HepG2 (cell line): ENCODE results near the gene THAP2. TPM values are rescaled to one million over a fixed set of nuclear protein-coding genes. Genes with fewer than 3 reads are reported as not detected.

Experiments used
- ARNTL ChIP-seq: sonication (generic); formaldehyde crosslinking; IDR thresholded peaks from 2 replicates; pipeline ENCODE4 v1.4.0; 2020; ENCODE audit warnings: mild to moderate bottlenecking, missing genetic modification reagents
- GMEB1 ChIP-seq: sonication (generic); formaldehyde crosslinking; IDR thresholded peaks from 2 replicates; pipeline ENCODE4 v1.5.1; 2020; ENCODE audit warnings: missing genetic modification reagents, mild to moderate bottlenecking, borderline replicate concordance
- HNF1A ChIP-seq, 2 experiments: sonication (generic) in 1 of 2; formaldehyde crosslinking in 1 of 2; IDR thresholded peaks; 2 replicates each; pipeline versions ENCODE4 v1.4.0 to v1.6.1; 2016 to 2020; ENCODE audit warnings: borderline replicate concordance in 1 of 2, low read depth in 1 of 2, mild to moderate bottlenecking in 1 of 2, missing genetic modification reagents in 1 of 2
- HOXA7 ChIP-seq: sonication (generic); formaldehyde crosslinking; IDR thresholded peaks from 2 replicates; pipeline ENCODE4 v1.8.1; 2022; ENCODE audit warnings: mild to moderate bottlenecking, missing genetic modification reagents, moderate library complexity
- NR2C2 ChIP-seq: sonication (generic); formaldehyde crosslinking; IDR thresholded peaks from 2 replicates; pipeline ENCODE4 v1.4.0; 2020; ENCODE audit warnings: missing genetic modification reagents, mild to moderate bottlenecking, moderate library complexity, borderline replicate concordance
- POGK ChIP-seq: sonication (generic); formaldehyde crosslinking; conservative IDR thresholded peaks from 2 replicates; pipeline ENCODE4 v1.8.0; 2022; ENCODE audit warnings: mild to moderate bottlenecking, moderate library complexity, missing genetic modification reagents
- RXRB ChIP-seq: IDR thresholded peaks from 2 replicates; pipeline ENCODE4 v1.6.1; 2016; ENCODE audit warnings: borderline replicate concordance, missing genetic modification reagents, missing compliant biosample characterization
- SIN3B ChIP-seq: fragments of 150-350 bp; IDR thresholded peaks from 2 replicates; pipeline ENCODE4 v1.6.1; 2014; ENCODE audit warnings: low read length
- SMC3 ChIP-seq: IDR thresholded peaks from 2 replicates; pipeline ENCODE4 v1.6.1; 2011; ENCODE audit warnings: low read length, improper control_type of control experiment
- SNRNP70 ChIP-seq: fragments of 200-400 bp; formaldehyde crosslinking; IDR thresholded peaks from 2 replicates; pipeline ENCODE4 v1.6.1; 2017; ENCODE audit warnings: mild to moderate bottlenecking, low read depth, low read length, moderate library complexity
- ZNF101 ChIP-seq: sonication (generic); formaldehyde crosslinking; IDR thresholded peaks from 2 replicates; pipeline ENCODE4 v1.4.0; 2020; ENCODE audit warnings: mild to moderate bottlenecking, low read depth, missing genetic modification reagents, borderline replicate concordance
- ZNF180 ChIP-seq: sonication (generic); formaldehyde crosslinking; IDR thresholded peaks from 2 replicates; pipeline ENCODE4 v1.4.0; 2020; ENCODE audit warnings: low read depth, missing genetic modification reagents, borderline replicate concordance
- ZNF232 ChIP-seq: sonication (generic); formaldehyde crosslinking; IDR thresholded peaks from 2 replicates; pipeline ENCODE4 v1.4.0; 2020; ENCODE audit warnings: missing genetic modification reagents, borderline replicate concordance
- ZNF263 ChIP-seq: sonication (generic); formaldehyde crosslinking; IDR thresholded peaks from 2 replicates; pipeline ENCODE4 v1.4.0; 2020; ENCODE audit warnings: missing genetic modification reagents
- ZNF30 ChIP-seq: sonication (generic); formaldehyde crosslinking; IDR thresholded peaks from 2 replicates; pipeline ENCODE4 v1.5.0; 2020; ENCODE audit warnings: mild to moderate bottlenecking, missing genetic modification reagents
- ZNF468 ChIP-seq: sonication (generic); formaldehyde crosslinking; IDR thresholded peaks from 2 replicates; pipeline ENCODE4 v1.8.0; 2022; ENCODE audit warnings: mild to moderate bottlenecking, moderate library complexity, missing genetic modification reagents
- ZNF543 ChIP-seq: sonication (generic); formaldehyde crosslinking; IDR thresholded peaks from 2 replicates; pipeline ENCODE4 v1.4.0; 2020; ENCODE audit warnings: mild to moderate bottlenecking, missing genetic modification reagents
- ZNF614 ChIP-seq: IDR thresholded peaks from 2 replicates; pipeline ENCODE4 v1.6.1; 2018; ENCODE audit warnings: missing biosample characterization, missing genetic modification reagents, inconsistent platforms, borderline replicate concordance
- ZNF644 ChIP-seq: IDR thresholded peaks from 2 replicates; pipeline ENCODE4 v1.6.1; 2016; ENCODE audit warnings: low read depth
- polyA plus RNA-seq, 8 experiments: library from polyadenylated mRNA; depleted of rRNA in 3 of 8; stranded (reverse) in 7 of 8; unstranded in 1 of 8; fragments of >200 nt; fragmentation: Illumina TruSeq in 4 of 8; extraction: Trizol in 4 of 8; gene quantifications; 2 replicates each; pipeline versions ENCODE4 v1.2.1 to v1.2.3, GENCODE V29; 2011 to 2016; ENCODE audit warnings: low read depth in 4 of 8, missing spikeins in 1 of 8, mixed read lengths in 1 of 8; ENCODE audit not compliant: insufficient read depth in 1 of 8
- total RNA-seq, 5 experiments: library from RNA; depleted of rRNA; stranded (reverse); fragments of >200 nt; fragmentation: Illumina TruSeq; extraction: Trizol; gene quantifications; 2 replicates each; pipeline ENCODE4 v1.2.3, GENCODE V29; 2016; ENCODE audit warnings: low read depth in 1 of 5
- TF ChIP-seq, protein P1 (sequence below): sonication (generic); formaldehyde crosslinking; IDR thresholded peaks from 2 replicates; pipeline ENCODE4 v1.4.0; 2020; ENCODE audit warnings: mild to moderate bottlenecking, missing genetic modification reagents
- TF ChIP-seq, protein P2 (sequence below): sonication (generic); formaldehyde crosslinking; IDR thresholded peaks from 2 replicates; pipeline ENCODE4 v1.4.0; 2020; ENCODE audit warnings: missing genetic modification reagents

THAP2 gene
- total and polyA plus RNA-seq, 2 of the 13 experiments (the other 11 are each of a cell fraction or from before 2014, with no cell fraction given) = 5.2 to 6.2 TPM

GRCh38 chr12:71662849-71663560, 1.1 kb upstream of the THAP2 start (continued):
- no peak for TF ChIP-seq ZNF101 (CRISPR knock-in tag)
- no peak for TF ChIP-seq ZNF614 (CRISPR knock-in tag)
- no peak for TF ChIP-seq GMEB1 (CRISPR knock-in tag)
- no peak for TF ChIP-seq SNRNP70
- TF ChIP-seq ZNF180 = no peak
- TF ChIP-seq SMC3 = no peak
- no peak for TF ChIP-seq HNF1A (IDR thresholded peaks at IDR 0.05; ENCODE audit: low read depth)
- no peak for TF ChIP-seq HNF1A (CRISPR knock-in tag; IDR thresholded peaks at IDR 0.05; ENCODE audit: borderline replicate concordance)
- TF ChIP-seq ARNTL = no peak
- no peak for TF ChIP-seq ZNF30
- TF ChIP-seq ZNF644 (CRISPR knock-in tag) = no peak
- TF ChIP-seq HOXA7 (CRISPR knock-in tag) = no peak
- TF ChIP-seq ZNF543 (CRISPR knock-in tag) = 0 out of 2 replicates have a peak, but pooled peaks have one; percentile 17
- no peak for TF ChIP-seq RXRB
- no peak for TF ChIP-seq ZNF468 (CRISPR knock-in tag)
- 0 out of 2 replicates have a peak, but pooled peaks have one; percentile 35 for TF ChIP-seq POGK
- TF ChIP-seq, protein P1, sequence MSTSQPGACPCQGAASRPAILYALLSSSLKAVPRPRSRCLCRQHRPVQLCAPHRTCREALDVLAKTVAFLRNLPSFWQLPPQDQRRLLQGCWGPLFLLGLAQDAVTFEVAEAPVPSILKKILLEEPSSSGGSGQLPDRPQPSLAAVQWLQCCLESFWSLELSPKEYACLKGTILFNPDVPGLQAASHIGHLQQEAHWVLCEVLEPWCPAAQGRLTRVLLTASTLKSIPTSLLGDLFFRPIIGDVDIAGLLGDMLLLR = no peak
- TF ChIP-seq ZNF263 (CRISPR knock-in tag) = no peak
- TF ChIP-seq, protein P2, sequence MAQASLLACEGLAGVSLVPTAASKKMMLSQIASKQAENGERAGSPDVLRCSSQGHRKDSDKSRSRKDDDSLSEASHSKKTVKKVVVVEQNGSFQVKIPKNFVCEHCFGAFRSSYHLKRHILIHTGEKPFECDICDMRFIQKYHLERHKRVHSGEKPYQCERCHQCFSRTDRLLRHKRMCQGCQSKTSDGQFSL (CRISPR knock-in tag) = no peak
- TF ChIP-seq SIN3B = no peak
- no peak; the same call in 1 of the 2 replicates for TF ChIP-seq ZNF232 (CRISPR knock-in tag)
- no peak for TF ChIP-seq NR2C2 (CRISPR knock-in tag)
